Muscle layer of duodenum (tissue), 2 donors: ENCODE measurements around the gene WFIKKN2.

ENCODE experiments used
- H3K27ac ChIP-seq: one replicate; pipeline ENCODE4 v1.7.0; 2013; ENCODE audit warnings: mild to moderate bottlenecking, low read length
- H3K27me3 ChIP-seq: one replicate; pipeline ENCODE4 v1.7.0; 2013; ENCODE audit warnings: low read depth, mild to moderate bottlenecking, control low read depth, low read length
- H3K36me3 ChIP-seq, 2 donors: one replicate each; pipeline ENCODE4 v1.7.0; 2013; ENCODE audit warnings: low read length in 2 of 2, control low read depth in 1 of 2, mild to moderate bottlenecking in 1 of 2; ENCODE audit not compliant: insufficient read depth in 2 of 2, control insufficient read depth in 1 of 2
- H3K4me1 ChIP-seq, 2 donors: one replicate each; pipeline ENCODE4 v1.7.0; 2013; ENCODE audit warnings: low read length in 2 of 2, mild to moderate bottlenecking in 2 of 2, control low read depth in 1 of 2, moderate library complexity in 1 of 2; ENCODE audit not compliant: insufficient read depth in 2 of 2, control insufficient read depth in 1 of 2
- H3K4me3 ChIP-seq, 2 donors: one replicate each; pipeline ENCODE4 v1.7.0; 2013; ENCODE audit warnings: low read length in 2 of 2, low read depth in 1 of 2, mild to moderate bottlenecking in 1 of 2
- H3K9me3 ChIP-seq, 2 donors: one replicate each; pipeline ENCODE4 v1.7.0; 2013; ENCODE audit warnings: low read length in 2 of 2, control low read depth in 1 of 2, mild to moderate bottlenecking in 1 of 2; ENCODE audit not compliant: control insufficient read depth in 1 of 2
- donor health status: healthy.

The WFIKKN2 gene

DNA sequence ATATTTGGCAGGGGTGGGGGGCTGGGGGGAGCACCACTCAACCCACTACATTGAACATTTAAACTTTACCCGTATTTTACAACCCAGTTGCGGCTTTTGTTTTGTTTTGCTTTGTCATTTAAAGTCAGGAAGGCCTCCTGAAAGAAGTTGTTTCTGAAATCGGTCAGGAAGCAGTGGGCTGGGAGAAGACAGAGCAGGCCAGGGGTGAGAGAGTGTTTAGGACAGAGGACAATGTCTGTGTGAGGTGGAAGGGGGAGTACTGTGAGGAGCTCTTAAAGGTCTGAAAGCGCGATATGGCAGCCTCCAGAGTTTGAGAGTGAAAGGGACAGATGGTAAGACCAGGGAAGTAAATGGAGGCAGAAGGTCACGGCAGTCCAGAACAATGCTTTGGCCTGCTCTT is 6.1 kb upstream of the WFIKKN2 start:
- H3K9me3 ChIP-seq = no peaks in the 10 kb centered on the region
- H3K27ac ChIP-seq = no peak overlapping the region
- no peak overlapping the region for H3K4me3 ChIP-seq
- peaks cover 1% of the 10 kb centered on the region for H3K27me3 ChIP-seq
- peaks cover 0 to under 1% of the 10 kb centered on the region in 2 donors for H3K4me1 ChIP-seq
- H3K36me3 ChIP-seq = no peaks in the 10 kb centered on the region

DNA sequence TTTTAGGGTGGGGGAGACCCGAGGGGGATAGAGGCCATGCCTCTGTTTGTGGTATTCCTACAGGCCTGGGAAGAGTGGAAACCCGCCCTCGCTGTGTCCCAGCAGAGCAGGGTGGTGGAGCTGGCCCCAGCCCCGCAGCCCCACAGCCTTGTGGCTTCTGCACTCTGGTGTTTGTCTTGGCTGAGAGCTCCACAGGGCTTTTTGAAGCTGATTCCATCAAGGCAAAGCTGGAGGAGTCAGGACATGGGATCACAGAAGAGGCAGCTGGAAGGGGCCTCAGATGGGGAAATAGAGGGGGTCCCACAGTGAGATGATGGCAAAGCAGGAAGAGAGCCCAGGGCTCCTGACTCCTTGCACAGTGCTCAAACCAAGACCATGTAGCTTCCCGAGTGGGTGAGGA is 5.0 kb upstream of the WFIKKN2 start:
- Histone ChIP-seq H3K27me3 (peaks cover 5% of the 10 kb centered on the region), H3K27ac (no peak overlapping the region), H3K4me1 (peaks cover 0 to 4% of the 10 kb centered on the region in 2 donors), H3K4me3 (no peak overlapping the region), H3K9me3 (no peaks in the 10 kb centered on the region), H3K36me3 (no peaks in the 10 kb centered on the region)

DNA sequence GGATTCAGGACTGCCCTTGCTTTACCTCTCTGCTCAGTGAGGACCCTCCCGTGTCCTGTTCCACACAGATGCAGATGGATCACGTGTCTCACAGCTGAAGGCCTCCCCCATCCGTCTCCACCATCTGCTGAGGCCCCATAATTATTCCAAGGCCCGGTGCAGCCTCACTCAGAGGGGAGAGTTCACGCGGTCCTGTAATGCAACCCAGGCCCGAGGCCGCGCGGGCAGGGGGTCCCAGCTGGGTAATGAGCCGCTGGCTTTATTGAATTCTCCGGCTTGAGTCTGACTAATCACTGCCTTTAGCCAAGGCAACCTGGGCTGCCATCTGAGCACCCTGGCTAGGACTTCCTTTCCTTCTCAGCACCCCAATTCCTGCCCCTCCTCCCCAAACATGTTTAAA is 4.4 kb upstream of the WFIKKN2 start:
- Histone ChIP-seq H3K27ac (no peak overlapping the region), H3K36me3 (no peaks in the 10 kb centered on the region), H3K27me3 (peaks cover 5% of the 10 kb centered on the region), H3K4me3 (no peak overlapping the region), H3K4me1 (peaks cover 0 to 8% of the 10 kb centered on the region in 2 donors), H3K9me3 (no peaks in the 10 kb centered on the region)

DNA sequence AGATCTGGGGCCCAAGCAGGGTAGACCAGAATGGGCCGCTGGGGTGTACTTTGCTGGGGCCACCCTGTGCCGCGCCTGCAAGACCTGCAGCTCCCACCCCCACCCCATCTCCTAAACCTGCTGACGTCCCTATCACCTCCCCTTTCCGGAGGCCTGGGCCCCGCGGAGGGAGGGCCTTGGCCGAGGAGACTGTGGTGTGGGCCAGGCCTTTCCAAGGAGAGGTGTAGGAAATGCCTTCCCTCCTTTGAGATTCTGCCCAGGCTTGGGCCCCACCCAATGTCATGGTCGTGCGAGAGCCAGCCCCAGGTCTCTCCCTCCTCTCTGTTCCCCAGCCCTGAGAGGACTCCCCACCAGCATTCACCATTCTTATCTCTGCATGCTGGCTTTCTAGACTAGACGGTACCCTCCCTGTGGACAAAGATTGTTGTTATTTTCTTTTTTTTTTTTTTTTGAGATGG is 3.9 kb upstream of the WFIKKN2 start:
- Histone ChIP-seq H3K9me3 (no peaks in the 10 kb centered on the region), H3K4me3 (no peak overlapping the region), H3K36me3 (no peaks in the 10 kb centered on the region), H3K27ac (no peak overlapping the region), H3K4me1 (peaks cover 0 to 8% of the 10 kb centered on the region in 2 donors), H3K27me3 (peaks cover 5% of the 10 kb centered on the region)

DNA sequence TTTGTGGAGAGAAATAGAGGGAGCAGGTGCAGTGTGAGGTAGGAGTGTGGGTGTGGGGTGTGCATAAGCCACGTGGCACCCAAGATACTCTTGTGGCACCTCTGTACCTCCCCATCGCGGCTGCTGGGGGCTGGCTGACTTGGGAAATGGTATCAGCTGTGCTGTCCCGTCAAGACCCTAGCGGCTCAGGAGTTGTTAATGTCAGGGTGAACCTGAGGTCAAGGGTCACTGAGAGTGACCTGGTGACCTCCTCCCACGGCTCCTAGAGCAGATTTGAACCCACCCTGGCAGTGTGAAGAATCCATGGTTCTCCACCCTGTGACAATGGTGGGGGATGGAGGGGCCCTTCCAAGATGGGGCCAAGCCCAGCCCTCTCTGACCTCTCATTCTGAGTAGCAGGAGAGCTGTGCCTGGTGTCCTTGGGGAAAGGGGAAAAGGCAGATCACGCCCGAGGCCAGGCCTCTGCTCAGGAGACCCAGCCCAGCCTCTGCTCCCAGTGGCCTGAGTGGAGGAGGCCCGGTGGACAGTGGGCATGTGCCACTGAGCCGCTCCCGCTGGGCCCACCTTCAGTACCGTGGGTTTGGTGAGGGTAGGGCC is 3.0 kb upstream of the WFIKKN2 start:
- H3K27me3 ChIP-seq = peaks cover 5% of the 10 kb centered on the region
- H3K9me3 ChIP-seq = no peaks in the 10 kb centered on the region
- H3K4me1 ChIP-seq = peaks cover 0 to 8% of the 10 kb centered on the region in 2 donors
- H3K4me3 ChIP-seq = no peak overlapping the region
- no peaks in the 10 kb centered on the region for H3K36me3 ChIP-seq
- H3K27ac ChIP-seq = no peak overlapping the region

DNA sequence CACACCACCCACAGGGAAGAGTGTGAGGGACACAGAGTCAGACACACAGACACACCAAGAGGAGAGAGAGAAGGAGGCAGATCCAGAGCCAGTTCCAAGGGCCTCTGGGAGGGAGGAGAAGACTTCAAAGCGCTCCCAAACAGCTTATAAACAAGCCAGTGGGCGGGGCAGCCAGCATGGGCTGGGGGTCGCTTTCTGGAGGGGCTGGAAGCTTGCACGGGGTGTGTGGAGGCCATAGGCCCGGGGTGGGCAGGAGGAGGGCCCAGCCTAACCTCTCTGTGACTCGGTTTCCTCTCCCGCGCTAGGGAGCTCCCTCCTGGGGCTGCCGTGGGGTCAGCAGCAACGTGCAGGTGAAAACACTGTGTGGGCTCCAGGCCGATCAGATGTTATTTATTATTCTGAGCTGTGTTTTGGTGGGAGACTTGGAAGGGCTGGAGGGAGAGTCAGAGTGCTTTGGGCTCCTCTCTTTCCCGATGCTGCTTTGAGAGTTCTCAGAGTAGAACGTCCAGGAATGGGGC is 2.5 kb upstream of the WFIKKN2 start:
- Histone ChIP-seq H3K9me3 (no peaks in the 10 kb centered on the region), H3K27ac (no peak overlapping the region), H3K36me3 (no peaks in the 10 kb centered on the region), H3K4me1 (peaks cover 0 to 8% of the 10 kb centered on the region in 2 donors), H3K27me3 (peaks cover 5% of the 10 kb centered on the region), H3K4me3 (no peak overlapping the region)

DNA sequence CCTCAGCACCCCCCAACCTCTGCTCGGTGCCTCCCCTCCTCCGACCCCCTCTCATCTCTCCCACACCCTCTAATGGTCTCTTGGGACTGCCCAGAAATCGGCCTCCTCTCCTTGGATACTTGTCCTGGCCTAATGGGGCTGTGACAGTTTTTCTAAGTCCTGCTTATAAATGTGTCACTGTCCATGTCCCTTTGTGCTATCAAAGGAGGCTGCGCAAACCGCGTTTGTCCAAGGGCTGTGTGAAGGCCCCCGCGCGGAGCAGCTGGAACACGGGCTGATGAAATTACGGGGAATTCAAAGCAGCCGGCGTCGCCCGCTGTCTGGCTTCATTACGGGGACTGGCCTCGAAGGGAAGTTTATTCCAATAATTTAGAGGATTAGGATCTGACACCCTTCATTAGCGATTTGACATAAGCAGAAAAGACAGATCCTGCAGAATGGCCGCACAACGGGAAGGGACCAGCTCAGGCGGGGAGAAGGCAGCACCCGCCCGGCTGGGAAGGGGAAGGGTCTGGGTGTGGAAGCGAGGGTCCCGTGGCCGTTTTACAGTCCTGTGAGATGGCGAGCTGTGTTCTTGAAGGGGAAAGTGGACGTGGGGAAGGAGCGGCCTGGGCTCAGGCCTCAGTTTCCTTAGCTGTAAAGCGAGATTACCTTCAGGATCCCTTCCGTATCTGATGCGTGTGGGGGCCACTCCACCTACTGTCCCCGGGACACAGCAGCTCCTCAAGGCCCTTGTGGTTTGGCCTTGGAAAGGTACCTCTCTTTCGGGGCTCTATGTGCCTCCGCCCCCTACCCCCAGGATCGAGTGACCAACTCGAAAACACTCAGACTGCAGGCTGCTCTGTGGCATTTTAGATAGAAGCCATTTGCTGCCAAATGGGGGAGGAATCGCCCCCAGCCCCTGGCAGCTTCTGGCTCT is 1.6 kb upstream of the WFIKKN2 start:
- Histone ChIP-seq H3K9me3 (no peaks in the 10 kb centered on the region), H3K27me3 (peaks cover 5% of the 10 kb centered on the region), H3K4me3 (no peak overlapping the region), H3K27ac (no peak overlapping the region), H3K4me1 (peaks cover 0 to 8% of the 10 kb centered on the region in 2 donors), H3K36me3 (no peaks in the 10 kb centered on the region)

DNA sequence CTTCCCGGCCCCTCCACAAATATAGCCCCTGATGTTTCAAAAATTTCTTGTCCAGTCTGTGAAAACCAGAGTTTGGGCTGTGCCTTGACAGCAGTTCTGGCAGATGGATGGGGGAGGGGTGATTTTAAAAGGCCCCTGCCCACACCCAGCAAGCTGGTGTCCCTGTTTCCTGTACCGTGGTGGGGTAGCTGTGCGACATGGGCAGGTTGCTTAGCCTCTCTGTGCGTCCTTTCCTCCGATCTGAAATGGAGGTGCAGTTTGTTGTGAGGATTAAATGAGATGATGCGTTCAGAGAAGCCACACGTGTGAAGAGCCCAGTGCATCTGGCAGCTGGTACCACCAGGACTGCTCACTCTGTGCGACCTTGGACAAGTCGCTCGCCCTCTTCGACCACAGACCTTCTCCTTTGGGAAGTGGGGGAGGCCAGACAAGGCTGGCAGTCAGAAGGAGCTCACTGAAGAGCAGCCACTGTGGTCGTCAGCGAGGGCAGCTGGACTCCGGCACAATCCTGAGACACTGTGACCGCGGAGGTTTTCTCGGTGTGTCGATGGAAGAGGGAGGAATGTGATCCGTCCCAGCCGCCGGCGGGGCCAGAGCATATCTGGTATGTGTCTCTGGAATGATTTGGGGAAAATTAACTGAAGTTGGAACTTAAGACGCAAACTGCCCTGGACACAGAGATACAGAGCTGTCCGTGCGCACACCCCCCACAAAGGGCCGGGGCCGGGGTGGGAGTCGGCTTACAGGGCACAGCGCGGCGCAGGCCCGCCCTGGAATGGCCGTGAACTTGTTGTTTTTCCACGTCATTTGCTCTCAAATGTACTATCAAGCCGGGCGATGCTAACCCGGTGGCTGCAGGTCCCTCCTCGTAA is 721 bp upstream of the WFIKKN2 start:
- Histone ChIP-seq H3K27ac (no peak overlapping the region), H3K4me3 (peak overlapping the region; percentile 47 to 52), H3K27me3 (peaks cover 5% of the 10 kb centered on the region), H3K9me3 (no peaks in the 10 kb centered on the region), H3K4me1 (peaks cover 0 to 8% of the 10 kb centered on the region in 2 donors), H3K36me3 (no peaks in the 10 kb centered on the region)

DNA sequence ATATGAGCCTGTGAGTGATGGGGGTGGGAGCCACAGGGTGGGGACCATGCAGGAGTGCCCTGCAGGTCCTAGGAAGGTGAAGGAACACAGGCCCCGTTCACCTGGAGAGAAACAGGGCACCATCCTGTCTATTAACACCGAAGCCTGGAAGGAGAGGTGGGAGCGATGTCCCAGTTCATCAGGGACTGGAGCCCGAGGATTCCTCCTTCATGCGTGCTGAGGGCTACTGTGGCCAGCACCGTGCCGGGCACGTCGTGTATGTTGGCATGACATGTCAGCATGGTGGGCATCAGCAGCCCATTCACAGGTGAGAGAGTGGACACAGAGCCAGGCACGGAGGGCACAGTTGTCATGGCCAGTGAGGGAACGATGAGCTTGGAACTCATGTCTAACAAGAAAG is 1.4 kb downstream of the WFIKKN2 start:
- Histone ChIP-seq H3K4me3 (no peak overlapping the region), H3K9me3 (no peaks in the 10 kb centered on the region), H3K4me1 (peaks cover 0 to 8% of the 10 kb centered on the region in 2 donors), H3K27ac (no peak overlapping the region), H3K27me3 (peaks cover 5% of the 10 kb centered on the region), H3K36me3 (no peaks in the 10 kb centered on the region)

DNA sequence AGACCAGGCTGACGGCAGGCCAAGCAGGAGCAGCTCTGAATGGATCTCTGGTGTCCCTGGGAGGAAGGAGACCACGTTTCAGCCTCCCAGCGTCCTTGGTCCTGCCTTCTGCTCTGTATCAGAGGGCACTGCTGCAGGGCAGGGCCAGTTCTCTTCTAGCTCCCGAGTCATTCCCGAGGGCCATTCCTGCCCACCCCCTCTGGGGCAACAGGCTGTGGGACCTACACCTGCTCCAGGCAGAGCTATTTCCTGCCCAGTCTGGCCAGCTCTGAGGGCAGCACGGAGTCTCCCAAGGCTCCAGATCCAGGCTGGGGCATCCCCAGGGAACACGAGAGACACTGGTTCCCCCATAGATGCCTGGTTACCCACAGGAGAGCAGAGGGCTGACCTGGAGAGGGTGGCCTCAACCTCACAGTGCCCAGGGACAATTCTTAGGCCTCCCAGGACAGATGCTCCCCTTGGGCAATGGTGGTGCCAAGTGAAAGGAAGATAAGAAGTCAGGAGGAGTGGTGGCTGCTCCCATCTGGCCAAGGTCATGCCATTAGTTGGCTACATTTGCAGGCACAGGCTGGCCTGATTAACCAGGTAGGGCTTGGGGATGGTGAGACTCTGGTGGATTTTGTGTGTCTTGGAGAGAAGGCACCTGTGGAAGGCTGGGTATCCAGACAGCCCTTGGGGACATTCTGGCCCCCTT is 2.0 kb downstream of the WFIKKN2 start:
- Histone ChIP-seq H3K4me3 (no peak overlapping the region), H3K9me3 (no peaks in the 10 kb centered on the region), H3K36me3 (no peaks in the 10 kb centered on the region), H3K27ac (no peak overlapping the region), H3K4me1 (peaks cover 0 to 8% of the 10 kb centered on the region in 2 donors), H3K27me3 (peaks cover 5% of the 10 kb centered on the region)
